T-helper 22 cell (primary cell): ENCODE measurements around the gene ULK3.
A peak's percentile ranks its signal among the peaks of the same experiment; 100 is the strongest.

Source experiments
- DNase-seq: peaks from one replicate; pipeline ENCODE4 v3.0.0-alpha.2; 2020; ENCODE audit warnings: low read depth

Gene ULK3

DNA sequence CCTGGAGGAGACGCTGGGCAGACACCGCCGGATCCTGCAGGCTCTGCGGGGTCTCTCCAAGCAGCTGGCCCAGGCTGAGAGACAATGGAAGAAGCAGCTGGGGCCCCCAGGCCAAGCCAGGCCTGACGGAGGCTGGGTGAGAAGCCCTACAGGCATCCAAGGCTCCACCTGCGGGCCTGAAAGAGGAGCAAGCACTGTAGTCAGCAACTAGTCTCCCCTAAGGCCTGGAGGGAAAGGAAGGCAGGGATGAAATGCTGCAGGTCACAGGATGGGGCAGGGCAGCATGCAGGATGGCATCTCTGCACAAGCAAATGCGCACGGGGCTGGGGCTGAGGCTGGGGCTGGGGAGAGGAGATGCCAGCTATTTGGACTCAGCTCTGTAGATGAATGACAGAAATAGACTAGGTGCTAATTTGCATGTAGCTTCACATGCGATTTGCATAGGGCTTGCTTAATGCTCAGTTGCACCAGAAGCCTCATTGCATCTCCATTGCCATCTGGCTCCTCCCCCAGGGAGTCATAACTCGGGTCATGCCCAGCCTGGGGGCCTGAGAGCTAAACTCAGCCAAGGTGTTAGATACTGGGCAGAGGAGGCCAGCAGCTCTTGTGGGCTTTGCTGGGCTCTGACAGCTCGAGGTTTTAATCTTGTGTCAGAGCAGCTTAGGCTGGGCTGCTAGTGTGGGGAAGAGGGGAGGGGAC, 21.7 kb downstream of the ULK3 start:
- DNase-seq = no peak

DNA sequence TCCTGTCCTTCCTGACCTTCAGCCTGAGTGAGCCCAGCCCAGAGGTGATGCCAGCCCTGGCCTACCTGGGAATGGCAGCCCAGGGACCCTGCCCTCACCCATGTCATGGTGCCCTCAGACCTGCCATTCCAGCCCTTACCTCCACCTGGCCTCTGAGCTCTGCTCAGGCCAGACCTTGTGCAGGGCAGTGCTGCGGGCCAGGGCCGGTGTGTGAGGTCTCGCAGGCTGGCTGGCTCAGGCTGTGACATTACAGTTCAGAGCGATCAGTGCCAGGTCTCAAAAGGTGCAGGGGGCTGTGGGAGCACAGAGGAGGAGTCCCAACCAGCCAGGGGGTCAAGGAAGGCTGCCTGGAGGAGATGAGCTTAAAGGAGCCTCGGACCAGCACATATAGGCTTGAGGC, 22.9 kb downstream of the ULK3 start:
- DNase-seq = no peak

GRCh38 chr15:74817370-74817737, 25.6 kb downstream of the ULK3 start:
- no peak for DNase-seq

- DNase-seq = no peak
Observed at GRCh38 chr15:74816624-74817369, 26.2 kb downstream of the ULK3 start.

DNA sequence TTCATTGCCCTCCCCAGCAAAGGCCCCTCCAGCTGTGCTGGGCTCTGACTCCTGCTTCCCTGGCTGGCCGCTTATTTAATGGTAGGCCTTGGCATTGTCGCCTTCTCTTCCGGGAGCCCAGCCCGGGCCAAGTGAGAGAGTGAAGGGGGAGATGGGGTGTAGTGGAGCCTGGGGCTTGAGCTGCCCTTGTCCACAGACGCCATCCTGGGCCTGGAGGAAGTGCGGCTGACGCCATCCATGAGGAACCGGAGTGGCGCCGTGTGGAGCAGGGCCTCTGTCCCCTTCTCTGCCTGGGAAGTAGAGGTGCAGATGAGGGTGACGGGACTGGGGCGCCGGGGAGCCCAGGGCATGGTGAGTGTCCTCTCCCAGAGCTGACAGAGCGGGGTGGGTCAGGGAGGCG, 27.0 kb downstream of the ULK3 start:
- DNase-seq = no peak

DNA sequence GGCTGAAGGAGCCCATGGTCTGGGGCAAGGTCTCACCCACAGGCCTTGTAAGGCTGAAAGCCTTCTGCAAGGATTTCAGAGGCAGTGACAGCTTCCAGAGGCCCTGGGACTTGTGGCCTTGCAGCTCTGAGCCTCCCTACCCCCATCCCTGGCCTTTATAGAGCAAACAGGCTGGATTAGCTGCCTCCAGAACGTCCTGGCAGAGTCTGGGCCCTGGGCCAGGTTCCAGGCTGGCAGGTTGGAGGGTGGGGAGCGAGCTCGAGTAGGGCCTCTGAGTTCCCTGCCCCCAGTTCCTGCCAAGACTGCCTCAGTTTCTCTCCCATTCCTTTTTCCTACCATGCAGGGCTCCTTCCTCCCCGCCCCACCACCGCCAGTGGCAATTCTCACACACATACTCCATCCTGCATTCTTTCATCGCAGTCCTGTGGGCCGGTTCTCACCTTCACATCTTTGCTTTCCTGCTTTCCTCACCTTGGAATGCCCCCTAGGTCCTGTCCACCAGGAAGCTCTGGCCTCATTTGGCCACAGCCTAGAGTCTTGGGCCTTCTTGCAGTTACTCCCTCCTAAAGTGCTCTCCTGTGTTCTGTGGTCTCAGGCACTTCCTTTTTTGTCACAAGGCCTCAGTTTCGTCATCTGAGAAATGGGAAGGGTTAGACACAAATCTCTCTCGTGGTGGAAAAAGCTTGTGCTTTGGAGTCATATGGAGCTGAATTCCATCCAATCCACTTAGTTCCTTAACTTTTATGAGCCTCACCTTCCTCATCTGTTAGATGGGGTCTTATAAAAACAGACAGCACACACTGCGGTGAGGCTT, 27.6 kb downstream of the ULK3 start:
- no peak for DNase-seq

DNA sequence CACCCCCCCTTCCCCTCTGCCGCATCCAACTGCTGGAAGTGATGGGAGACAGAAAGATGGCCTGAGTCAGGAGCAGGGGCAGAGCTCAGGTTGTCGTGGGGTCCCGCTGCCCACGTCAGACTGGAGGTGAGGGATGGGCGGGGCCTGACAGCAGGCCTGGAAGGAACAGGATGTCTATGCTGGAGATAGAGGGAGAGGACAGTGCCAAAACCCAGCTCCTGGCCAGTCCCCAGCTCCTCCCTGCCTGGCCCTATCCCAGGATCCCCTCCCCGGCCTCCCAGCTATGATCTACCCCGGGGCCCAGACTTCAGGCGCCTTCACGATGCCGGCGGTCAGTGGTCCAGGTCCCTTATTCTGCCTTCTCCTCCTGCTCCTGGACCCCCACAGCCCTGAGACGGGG, 30.4 kb downstream of the ULK3 start, which contains the start of gene LMAN1L:
Gene LMAN1L, plus strand, starts transcription at position 303 of the 400 bp plus-strand sequence. Its CDS starts 20 bp downstream, at position 323.
- DNase-seq = no peak

DNA sequence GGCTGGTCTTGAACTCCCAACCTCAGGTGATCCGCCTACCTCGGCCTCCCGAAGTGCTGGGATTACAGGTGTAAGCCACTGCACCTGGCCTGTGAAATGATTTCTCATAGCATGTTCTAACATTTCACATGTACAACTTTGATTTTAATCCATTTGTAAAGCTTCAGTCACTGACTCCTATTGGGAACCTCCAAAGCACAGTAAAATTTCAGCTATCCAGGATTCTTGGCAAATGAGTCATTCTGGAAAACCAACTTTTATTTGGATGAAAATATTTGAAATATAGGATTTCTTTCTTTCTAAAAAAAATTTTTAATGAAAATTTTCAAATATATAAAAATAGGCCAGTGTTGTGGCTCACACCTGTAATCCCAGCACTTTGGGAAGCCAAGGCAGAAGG, 33.0 kb downstream of the ULK3 start:
- no peak for DNase-seq

GRCh38 chr15:74809242-74809641, 33.7 kb downstream of the ULK3 start:
- DNase-seq = no peak

GRCh38 chr15:74808840-74809229, 34.1 kb downstream of the ULK3 start:
- DNase-seq = no peak

- DNase-seq = no peak
Observed at GRCh38 chr15:74808078-74808839, 34.7 kb downstream of the ULK3 start.

GRCh38 chr15:74807282-74807681, 35.7 kb downstream of the ULK3 start:
- DNase-seq = no peak

- no peak for DNase-seq
Observed at GRCh38 chr15:74804935-74805334, 38.0 kb downstream of the ULK3 start.

GRCh38 chr15:74802862-74803447, 40.0 kb downstream of the ULK3 start:
- DNase-seq = no peak

DNA sequence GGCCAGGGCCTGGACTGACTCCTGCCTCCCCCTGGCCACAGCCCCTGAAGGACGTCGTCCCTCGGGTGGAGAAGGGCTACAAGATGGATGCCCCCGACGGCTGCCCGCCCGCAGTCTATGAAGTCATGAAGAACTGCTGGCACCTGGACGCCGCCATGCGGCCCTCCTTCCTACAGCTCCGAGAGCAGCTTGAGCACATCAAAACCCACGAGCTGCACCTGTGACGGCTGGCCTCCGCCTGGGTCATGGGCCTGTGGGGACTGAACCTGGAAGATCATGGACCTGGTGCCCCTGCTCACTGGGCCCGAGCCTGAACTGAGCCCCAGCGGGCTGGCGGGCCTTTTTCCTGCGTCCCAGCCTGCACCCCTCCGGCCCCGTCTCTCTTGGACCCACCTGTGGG, 40.7 kb downstream of the ULK3 start:
- DNase-seq = no peak

GRCh38 chr15:74801311-74801997, 41.5 kb downstream of the ULK3 start:
- no peak for DNase-seq

GRCh38 chr15:74800559-74801094, 42.3 kb downstream of the ULK3 start:
- no peak for DNase-seq

DNA sequence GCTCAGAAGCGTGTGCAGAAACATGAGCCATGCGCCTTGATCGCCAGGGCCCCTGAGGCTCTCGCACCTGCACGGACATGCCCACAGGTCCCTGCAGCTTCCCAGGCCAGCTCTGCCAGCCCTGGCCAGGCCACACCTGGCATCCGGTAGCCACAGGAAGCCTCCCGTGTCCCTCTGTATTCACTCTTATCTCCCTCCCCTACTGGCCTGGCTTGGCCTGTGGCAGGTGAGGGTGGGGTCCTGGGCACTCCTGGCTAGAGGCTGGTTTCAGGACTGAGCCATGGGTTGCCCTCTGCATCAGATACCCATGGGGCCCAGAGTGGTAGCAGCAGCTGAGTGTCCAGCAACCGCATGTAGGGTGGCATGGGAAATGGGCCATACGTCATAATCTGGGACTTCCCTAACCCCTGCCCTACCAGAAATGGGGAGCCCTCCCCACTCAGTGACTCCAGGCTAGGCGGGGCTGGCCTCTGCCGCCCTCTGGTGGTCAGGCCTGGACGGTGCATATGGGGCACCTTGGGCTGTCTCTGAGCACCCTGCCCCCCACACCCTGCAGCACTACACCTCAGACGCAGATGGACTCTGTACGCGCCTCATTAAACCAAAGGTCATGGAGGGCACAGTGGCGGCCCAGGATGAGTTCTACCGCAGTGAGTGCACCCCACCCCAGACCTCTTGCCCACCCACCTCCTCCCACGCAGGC, 42.9 kb downstream of the ULK3 start:
- DNase-seq = peak; percentile 77

GRCh38 chr15:74799255-74799855, 43.6 kb downstream of the ULK3 start:
- DNase-seq = no peak
